ENCODE data around the gene SNX20. TPM values are rescaled to one million over a fixed set of nuclear protein-coding genes. Genes with fewer than 3 reads are reported as not detected.
A peak's percentile ranks its signal among the peaks of the same experiment; 100 is the strongest.

SNX20 gene
- total RNA-seq, 5 donors from 2014 or later (not counting 1 experiment from before 2014, with no cell fraction given), result 38.8 to 85.2 (median 69.6) TPM

GRCh38 chr16:50699326-50700159, 18.4 kb upstream of the SNX20 start:
- peaks cover 14% of the 10 kb centered on the region for H3K36me3 Mint-ChIP-seq
- DNase-seq, result peak in 4 of 35 experiments; percentile 16 to 63 (median 28)
- 87% methylated on average over 19 of the region's 19 CpGs for WGBS (ENCODE audit: insufficient coverage)
- no peaks in the 10 kb centered on the region for H3K36me3 ChIP-seq (ENCODE audit: control insufficient read depth in 2 of 2, extremely low read depth in 1 of 2, insufficient read depth in 1 of 2, low read length in 1 of 2)
- H3K27ac Mint-ChIP-seq, result peak overlapping the region; percentile 95
- peak overlapping the region; percentile 69 for H3K27ac ChIP-seq (ENCODE audit: low read length)
- peaks cover 0 to 9% (median 8%) of the 10 kb centered on the region in 3 donors for H3K9me3 Mint-ChIP-seq
- H3K27me3 Mint-ChIP-seq, result no peaks in the 10 kb centered on the region
- peak overlapping the region; percentile 44 to 84 (median 77) for H3K4me3 Mint-ChIP-seq
- H3K4me1 ChIP-seq (ENCODE audit: control insufficient read depth in 1 of 2, extremely low read depth in 1 of 2, insufficient read depth in 2 of 2, low read length in 2 of 2), result peaks cover 5 to 60% of the 10 kb centered on the region in 2 experiments
- H3K27me3 ChIP-seq (replicated peaks in 1 of 2; ENCODE audit: control insufficient read depth in 2 of 2, extremely low read depth in 1 of 2, insufficient read depth in 2 of 2, low read length in 1 of 2), result no peaks in the 10 kb centered on the region
- ATAC-seq (replicated peaks in 1 of 4), result peak in 3 of 4 experiments; percentile 31 to 66 (median 38)
- CTCF ChIA-PET, result interaction anchor here in 1 of 2 donors (1.5 kb wide), 1 partner anchor 107 kb away, joined by 4 read pairs; no protein-coding TSS in a partner anchor
- H3K9me3 ChIP-seq, result peaks cover 3% of the 10 kb centered on the region
- peaks cover 47 to 86% (median 67%) of the 10 kb centered on the region in 3 donors for H3K4me1 Mint-ChIP-seq
- H3K4me3 ChIP-seq (ENCODE audit: control insufficient read depth in 1 of 2, extremely low read depth in 1 of 2, low read length in 1 of 2), result no peak overlapping the region
- POLR2A ChIA-PET, result interaction anchor here in 1 of 2 donors (0.7 to 1.1 kb wide), 3 partner anchors 24 to 42 kb away, joined by 3 to 4 read pairs (median 4); partner anchors contain the start of gene CYLD

- H3K27ac Mint-ChIP-seq, result peak overlapping the region; percentile 95
- H3K36me3 Mint-ChIP-seq, result peaks cover 6% of the 10 kb centered on the region
- Histone ChIP-seq H3K27me3 (replicated peaks in 1 of 2; ENCODE audit: control insufficient read depth in 2 of 2, extremely low read depth in 1 of 2, insufficient read depth in 2 of 2, low read length in 1 of 2) (peaks cover 0 to 7% of the 10 kb centered on the region in 2 experiments), H3K9me3 (no peaks in the 10 kb centered on the region), H3K27ac (ENCODE audit: low read length) (peak overlapping the region; percentile 94), H3K4me1 (ENCODE audit: control insufficient read depth in 1 of 2, extremely low read depth in 1 of 2, insufficient read depth in 2 of 2, low read length in 2 of 2) (peaks cover 7 to 73% of the 10 kb centered on the region in 2 experiments), H3K36me3 (ENCODE audit: control insufficient read depth in 2 of 2, extremely low read depth in 1 of 2, insufficient read depth in 1 of 2, low read length in 1 of 2) (no peaks in the 10 kb centered on the region), H3K4me3 (ENCODE audit: control insufficient read depth in 1 of 2, extremely low read depth in 1 of 2, low read length in 1 of 2) (peak overlapping the region in 1 of 2 donors; percentile 44)
- peak overlapping the region; percentile 77 to 84 (median 84) for H3K4me3 Mint-ChIP-seq
- no peaks in the 10 kb centered on the region for H3K9me3 Mint-ChIP-seq
- CTCF ChIA-PET, result interaction anchor here in 1 of 2 donors (0.6 kb wide), 1 partner anchor 411 kb away, joined by 5 read pairs; no protein-coding TSS in a partner anchor
- DNase-seq, result peak in 5 of 35 experiments; percentile 11 to 72 (median 19)
- WGBS (ENCODE audit: insufficient coverage), result 25% methylated on average over 14 of the region's 19 CpGs
- peaks cover 56 to 89% (median 75%) of the 10 kb centered on the region in 3 donors for H3K4me1 Mint-ChIP-seq
- peak; percentile 46 to 60 (median 46) for ATAC-seq (replicated peaks in 1 of 4)
- POLR2A ChIA-PET, result interaction anchor here in 1 of 2 donors (0.6 kb wide), 2 partner anchors 39 to 96 kb away, joined by 3 to 11 read pairs; no protein-coding TSS in a partner anchor
- no peaks in the 10 kb centered on the region for H3K27me3 Mint-ChIP-seq
These were observed 17.0 kb upstream of the SNX20 start for GRCh38 chr16:50697881-50698767.

- Mint-ChIP-seq H3K27ac (peak overlapping the region; percentile 95), H3K4me1 (peaks cover 63 to 89% (median 72%) of the 10 kb centered on the region in 3 donors), H3K9me3 (no peaks in the 10 kb centered on the region), H3K36me3 (peaks cover 6% of the 10 kb centered on the region), H3K4me3 (peak overlapping the region; percentile 77 to 84 (median 84)), H3K27me3 (no peaks in the 10 kb centered on the region)
- ChIA-PET CTCF (interaction anchor here in 1 of 2 donors (1.2 to 1.6 kb wide), 2 partner anchors 12 to 109 kb away, joined by 3 to 5 read pairs; no protein-coding TSS in a partner anchor), POLR2A (interaction anchor here (0.5 to 0.6 kb wide), 2 partner anchors 424 to 533 kb away, joined by 3 to 6 read pairs; no protein-coding TSS in a partner anchor)
- 91% methylated on average over 5 of the region's 5 CpGs for WGBS (ENCODE audit: insufficient coverage)
- Histone ChIP-seq H3K4me3 (ENCODE audit: control insufficient read depth in 1 of 2, extremely low read depth in 1 of 2, low read length in 1 of 2) (peak overlapping the region in 1 of 2 donors; percentile 44), H3K4me1 (ENCODE audit: control insufficient read depth in 1 of 2, extremely low read depth in 1 of 2, insufficient read depth in 2 of 2, low read length in 2 of 2) (peaks cover 7 to 76% of the 10 kb centered on the region in 2 experiments), H3K27me3 (replicated peaks in 1 of 2; ENCODE audit: control insufficient read depth in 2 of 2, extremely low read depth in 1 of 2, insufficient read depth in 2 of 2, low read length in 1 of 2) (peaks cover 0 to 7% of the 10 kb centered on the region in 2 experiments), H3K36me3 (ENCODE audit: control insufficient read depth in 2 of 2, extremely low read depth in 1 of 2, insufficient read depth in 1 of 2, low read length in 1 of 2) (no peaks in the 10 kb centered on the region), H3K27ac (ENCODE audit: low read length) (peak overlapping the region; percentile 94), H3K9me3 (no peaks in the 10 kb centered on the region)
- no peak for ATAC-seq (replicated peaks in 1 of 4)
- DNase-seq, result no peak
These were observed 16.3 kb upstream of the SNX20 start for GRCh38 chr16:50697421-50697715.

- ChIA-PET POLR2A (interaction anchor here (0.5 to 0.8 kb wide), 5 partner anchors 15 to 532 kb away, joined by 3 to 6 read pairs (median 3); partner anchors contain the start of gene SNX20 (in 1 of the 2)), CTCF (interaction anchor here in 1 of 2 donors (0.8 to 1.6 kb wide), 5 partner anchors 12 to 110 kb away, joined by 3 to 6 read pairs (median 3); no protein-coding TSS in a partner anchor)
- Mint-ChIP-seq H3K27ac (peak overlapping the region; percentile 95), H3K4me1 (peaks cover 67 to 88% (median 73%) of the 10 kb centered on the region in 3 donors), H3K36me3 (peaks cover 6% of the 10 kb centered on the region), H3K27me3 (no peaks in the 10 kb centered on the region), H3K4me3 (peak overlapping the region; percentile 43 to 85 (median 84)), H3K9me3 (no peaks in the 10 kb centered on the region)
- DNase-seq (peak in 32 of 35 experiments; percentile 31 to 80 (median 50)), ATAC-seq (replicated peaks in 1 of 4) (peak; percentile 15 to 55 (median 31))
- no peaks in the 10 kb centered on the region for H3K36me3 ChIP-seq (ENCODE audit: control insufficient read depth in 2 of 2, extremely low read depth in 1 of 2, insufficient read depth in 1 of 2, low read length in 1 of 2)
- H3K9me3 ChIP-seq, result no peaks in the 10 kb centered on the region
- peaks cover 0 to 7% of the 10 kb centered on the region in 2 experiments for H3K27me3 ChIP-seq (replicated peaks in 1 of 2; ENCODE audit: control insufficient read depth in 2 of 2, extremely low read depth in 1 of 2, insufficient read depth in 2 of 2, low read length in 1 of 2)
- no peak overlapping the region for H3K4me3 ChIP-seq (ENCODE audit: control insufficient read depth in 1 of 2, extremely low read depth in 1 of 2, low read length in 1 of 2)
- peaks cover 7 to 76% of the 10 kb centered on the region in 2 experiments for H3K4me1 ChIP-seq (ENCODE audit: control insufficient read depth in 1 of 2, extremely low read depth in 1 of 2, insufficient read depth in 2 of 2, low read length in 2 of 2)
- 83% methylated on average over 8 of the region's 15 CpGs for WGBS (ENCODE audit: insufficient coverage)
- H3K27ac ChIP-seq (ENCODE audit: low read length), result peak overlapping the region; percentile 94
These were observed 15.7 kb upstream of the SNX20 start for GRCh38 chr16:50696575-50697420.

- peaks cover 68 to 84% (median 73%) of the 10 kb centered on the region in 3 donors for H3K4me1 Mint-ChIP-seq
- peak in 1 of 35 experiments; percentile 39 for DNase-seq
- Histone ChIP-seq H3K27ac (ENCODE audit: low read length) (peak overlapping the region; percentile 94), H3K36me3 (ENCODE audit: control insufficient read depth in 2 of 2, extremely low read depth in 1 of 2, insufficient read depth in 1 of 2, low read length in 1 of 2) (no peaks in the 10 kb centered on the region), H3K4me1 (ENCODE audit: control insufficient read depth in 1 of 2, extremely low read depth in 1 of 2, insufficient read depth in 2 of 2, low read length in 2 of 2) (peaks cover 7 to 76% of the 10 kb centered on the region in 2 experiments), H3K4me3 (ENCODE audit: control insufficient read depth in 1 of 2, extremely low read depth in 1 of 2, low read length in 1 of 2) (no peak overlapping the region), H3K9me3 (no peaks in the 10 kb centered on the region), H3K27me3 (replicated peaks in 1 of 2; ENCODE audit: control insufficient read depth in 2 of 2, extremely low read depth in 1 of 2, insufficient read depth in 2 of 2, low read length in 1 of 2) (peaks cover 0 to 7% of the 10 kb centered on the region in 2 experiments)
- H3K4me3 Mint-ChIP-seq, result peak overlapping the region; percentile 13 to 85 (median 43)
- H3K27ac Mint-ChIP-seq, result peak overlapping the region; percentile 95
- ChIA-PET CTCF (interaction anchor here in 1 of 2 donors (0.8 to 1.6 kb wide), 5 partner anchors 13 to 111 kb away, joined by 3 to 6 read pairs (median 3); no protein-coding TSS in a partner anchor), POLR2A (interaction anchor here in 1 of 2 donors (0.8 kb wide), 1 partner anchor 15 kb away, joined by 4 read pairs; the partner anchor contains the start of gene SNX20)
- peaks cover 1% of the 10 kb centered on the region for H3K36me3 Mint-ChIP-seq
- no peaks in the 10 kb centered on the region for H3K27me3 Mint-ChIP-seq
- no peak for ATAC-seq (replicated peaks in 1 of 4)
- H3K9me3 Mint-ChIP-seq, result no peaks in the 10 kb centered on the region
- 57% methylated on average over 1 of the region's 5 CpGs for WGBS (ENCODE audit: insufficient coverage)
These were observed 15.0 kb upstream of the SNX20 start for GRCh38 chr16:50696126-50696525.

All from T-cell (primary cell).